GM18858 (cell line): ENCODE data around the gene DNAAF9.

ENCODE experiments used
- ATAC-seq: cut with Tn5 transposase; IDR thresholded peaks from one replicate; pipeline ENCODE4 v1.9.1; 2021; ENCODE audit not compliant: unreplicated experiment

Gene DNAAF9

DNA sequence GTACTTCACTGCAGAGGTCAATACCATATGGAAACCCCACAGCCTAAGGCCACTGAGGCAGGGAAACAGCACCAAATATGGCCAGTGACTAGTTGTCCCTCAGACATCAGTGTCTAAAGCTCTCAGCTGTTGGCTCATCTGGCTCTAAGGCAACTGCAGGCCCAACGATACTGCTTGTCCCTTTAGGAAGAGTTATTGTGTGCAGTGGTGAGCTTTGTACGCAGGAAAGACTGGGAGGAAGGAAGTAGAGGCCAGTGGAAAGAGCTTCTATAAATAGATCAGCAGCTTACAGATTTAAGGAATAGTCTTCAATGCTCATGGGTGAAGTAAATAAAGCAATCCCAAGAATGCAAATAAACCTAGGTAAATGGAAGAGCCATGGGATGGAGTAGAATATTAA lies 29.3 kb downstream of the DNAAF9 start:
- no peak for ATAC-seq

DNA sequence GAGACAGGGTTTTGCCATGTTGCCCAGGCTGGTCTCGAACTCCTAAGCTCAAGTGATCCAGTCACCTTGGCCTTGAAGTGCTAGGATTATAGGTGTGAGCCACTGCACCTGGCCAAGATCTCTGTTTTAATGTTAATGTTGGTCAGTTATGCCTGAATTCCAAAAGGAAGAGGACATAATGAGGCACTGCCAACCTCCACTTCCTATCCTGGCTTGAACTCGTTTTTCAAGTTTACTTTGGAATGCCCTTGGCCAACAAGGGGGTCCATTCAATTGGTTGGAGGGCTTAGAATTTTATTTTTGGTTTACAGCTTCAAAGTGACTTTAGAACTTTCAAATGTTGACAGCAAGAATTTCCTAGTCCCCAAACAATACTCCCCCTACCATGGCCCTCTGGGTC lies 29.8 kb downstream of the DNAAF9 start:
- no peak for ATAC-seq

DNA sequence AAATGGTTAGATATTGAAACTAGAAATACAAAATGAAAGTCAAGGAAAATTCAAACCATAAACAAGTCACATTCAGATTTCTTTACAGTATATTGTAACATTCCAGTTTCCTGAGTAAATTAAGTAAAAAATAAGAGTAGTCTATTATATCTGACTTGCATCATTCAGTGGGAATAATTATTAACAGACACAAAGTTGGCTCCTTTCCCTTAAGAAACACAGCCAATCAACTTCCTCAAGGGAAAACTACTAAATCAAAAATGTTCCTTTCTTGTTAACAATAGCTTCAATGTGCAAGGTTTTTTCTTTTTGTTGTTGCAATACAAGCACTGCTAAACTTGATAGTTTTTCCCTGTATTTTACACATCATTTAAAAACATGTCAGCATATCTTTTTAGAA lies 33.2 kb downstream of the DNAAF9 start:
- no peak for ATAC-seq

DNA sequence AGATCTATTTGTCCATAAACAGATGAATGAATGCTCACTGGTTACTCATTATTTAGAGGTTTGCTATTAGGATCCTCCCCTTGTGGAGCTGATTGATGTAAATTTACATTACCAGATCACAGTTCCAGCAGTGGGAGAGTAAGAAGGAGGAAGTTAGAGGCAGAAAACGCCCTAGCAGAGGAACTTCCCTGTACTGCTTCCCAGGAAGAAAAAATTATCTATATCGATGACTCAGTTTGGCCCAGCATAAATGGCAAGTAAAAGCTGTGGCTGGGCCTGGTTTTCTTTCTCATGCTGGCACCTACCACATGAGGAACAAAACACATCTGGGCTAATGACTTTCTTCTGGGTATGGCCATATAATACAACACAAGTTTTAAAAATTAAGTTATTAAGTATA lies 35.7 kb downstream of the DNAAF9 start:
- no peak for ATAC-seq

DNA sequence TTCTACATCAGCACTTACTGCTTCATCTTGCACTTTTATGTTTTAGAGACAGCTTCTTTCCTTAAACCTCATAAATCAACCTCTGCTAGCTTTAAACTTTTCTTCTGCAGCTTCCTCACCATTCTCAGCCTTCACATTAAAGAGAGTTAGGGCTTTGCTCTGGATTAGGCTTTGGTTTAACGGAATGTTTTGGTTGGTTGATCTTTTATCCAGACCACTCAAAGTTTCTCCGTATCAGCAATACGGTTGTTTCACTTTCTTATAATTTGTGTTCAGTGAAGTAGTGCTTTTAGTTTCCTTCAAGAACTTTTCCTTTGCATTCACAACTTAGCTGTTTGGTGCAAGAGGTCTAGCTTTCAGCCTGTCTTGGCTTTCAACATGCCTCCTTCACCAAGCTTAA lies 40.4 kb downstream of the DNAAF9 start:
- no peak for ATAC-seq

DNA sequence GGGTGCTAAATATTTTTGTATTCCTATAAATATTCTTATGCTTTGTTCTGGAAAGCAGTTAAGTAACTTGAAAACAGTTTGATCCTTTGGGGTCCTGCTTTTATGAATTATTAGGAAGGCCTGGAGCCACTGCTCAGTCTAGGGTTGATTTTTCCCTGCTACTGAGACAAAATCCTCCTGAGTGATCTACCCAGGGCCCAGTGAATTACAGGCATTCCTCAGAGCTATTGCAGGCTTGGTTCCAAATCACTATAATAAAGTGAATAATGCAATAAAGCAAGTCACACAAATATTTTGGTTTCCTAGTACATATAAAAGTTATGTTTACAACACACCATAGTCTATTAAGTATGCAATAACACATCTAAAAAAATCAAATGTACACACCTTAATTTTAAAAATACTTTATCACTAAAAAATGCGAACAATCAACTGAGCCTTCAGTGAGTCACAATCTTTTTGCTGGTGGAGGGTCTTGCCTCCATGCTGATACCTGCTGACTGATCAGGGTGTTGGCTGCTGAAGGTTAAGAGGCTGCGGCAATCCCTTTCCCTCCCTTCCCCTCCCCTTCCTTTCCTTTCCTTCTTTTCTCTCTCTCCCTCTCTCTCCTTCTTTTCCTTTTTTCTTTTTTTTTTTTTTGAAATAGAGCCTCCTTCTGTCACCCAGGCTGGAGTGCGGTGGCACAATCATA lies 43.0 kb downstream of the DNAAF9 start:
- no peak for ATAC-seq

DNA sequence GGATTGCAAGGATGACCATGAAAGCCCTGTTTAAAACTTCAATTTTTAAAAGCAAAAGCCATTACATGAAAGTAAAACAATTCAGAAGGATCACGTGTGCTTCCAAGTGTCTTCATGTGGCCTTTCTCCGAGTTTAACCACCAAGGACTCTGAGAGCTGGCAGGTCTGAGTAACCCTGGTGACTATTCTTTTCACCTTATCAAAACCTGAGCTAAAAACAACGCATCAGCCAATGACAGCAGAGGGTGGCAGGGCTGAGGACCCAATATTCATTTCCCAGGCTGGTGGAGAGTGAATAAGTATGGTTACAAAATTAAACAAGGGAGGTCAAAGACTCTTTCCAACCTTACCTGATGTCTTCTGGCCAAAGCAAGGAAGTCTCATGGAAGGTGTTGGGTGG lies 46.7 kb downstream of the DNAAF9 start:
- ATAC-seq: no peak

DNA sequence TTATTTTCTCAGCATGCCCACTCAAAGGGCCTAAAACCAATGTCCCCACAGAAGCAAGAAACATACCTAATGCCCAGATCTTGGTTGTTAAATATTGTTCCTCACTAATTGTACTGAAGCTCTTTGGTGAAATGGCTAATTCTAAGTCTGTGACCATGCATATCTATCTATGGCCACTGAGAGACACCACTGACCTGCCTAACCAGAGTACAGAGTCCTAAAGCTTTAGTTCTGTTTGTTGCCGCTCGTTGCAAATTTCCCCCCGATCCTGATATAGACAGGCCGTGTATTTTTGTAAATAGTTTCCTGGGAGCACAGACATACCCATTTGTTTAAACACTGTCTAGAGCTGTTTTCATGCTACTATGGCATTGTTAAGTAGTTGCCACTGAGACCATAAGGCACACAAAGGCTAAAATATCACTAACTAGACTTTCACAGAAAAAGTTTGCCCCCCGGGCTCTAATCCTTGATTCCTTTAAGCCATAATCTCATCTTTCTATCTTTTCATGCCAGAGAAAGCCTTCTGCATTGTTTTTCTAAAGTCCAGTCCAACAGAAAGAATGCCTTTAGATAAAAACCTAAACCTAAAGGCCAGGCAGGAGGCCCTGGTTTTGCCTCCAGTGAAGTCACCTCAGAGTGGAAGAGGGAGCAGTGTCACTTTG lies 48.7 kb downstream of the DNAAF9 start:
- ATAC-seq: no peak
